ENCODE data around the gene DUSP8.
A peak's percentile ranks its signal among the peaks of the same experiment; 100 is the strongest.

DUSP8 gene

DNA sequence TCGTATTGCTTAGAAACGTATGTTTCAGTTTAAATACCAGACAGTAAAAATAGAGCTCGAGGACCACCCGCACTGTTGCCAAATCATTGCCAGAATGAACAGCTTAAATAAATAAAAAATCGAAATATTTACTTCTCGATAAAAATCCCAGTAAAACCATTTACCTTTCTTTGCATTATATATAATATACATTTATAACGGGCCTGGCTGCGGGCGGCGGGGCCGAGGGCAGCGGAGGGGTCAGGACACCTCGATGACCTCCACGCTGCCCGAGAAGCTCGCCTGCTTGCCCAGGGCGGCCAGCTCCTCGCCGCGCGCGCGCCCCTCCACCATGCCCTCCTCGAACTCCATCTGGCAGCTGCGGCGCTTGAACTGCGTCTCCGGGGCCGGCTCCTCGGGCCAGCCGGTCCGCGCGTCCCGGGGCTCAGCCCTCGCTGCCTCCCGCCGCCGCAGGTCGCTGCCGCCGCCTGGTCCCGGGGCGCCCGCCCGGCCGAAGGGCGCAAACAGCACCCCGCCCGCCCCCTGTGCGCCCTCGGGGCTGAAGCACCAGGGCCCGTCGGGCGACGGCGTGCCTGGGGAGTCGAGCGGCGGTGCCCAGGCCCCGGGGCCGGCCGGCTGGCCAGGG, 15.7 kb downstream of the DUSP8 start:
- DNase-seq (ENCODE audit: extremely low read depth in 1 of 2, low read depth in 1 of 2) = no peak

DNA sequence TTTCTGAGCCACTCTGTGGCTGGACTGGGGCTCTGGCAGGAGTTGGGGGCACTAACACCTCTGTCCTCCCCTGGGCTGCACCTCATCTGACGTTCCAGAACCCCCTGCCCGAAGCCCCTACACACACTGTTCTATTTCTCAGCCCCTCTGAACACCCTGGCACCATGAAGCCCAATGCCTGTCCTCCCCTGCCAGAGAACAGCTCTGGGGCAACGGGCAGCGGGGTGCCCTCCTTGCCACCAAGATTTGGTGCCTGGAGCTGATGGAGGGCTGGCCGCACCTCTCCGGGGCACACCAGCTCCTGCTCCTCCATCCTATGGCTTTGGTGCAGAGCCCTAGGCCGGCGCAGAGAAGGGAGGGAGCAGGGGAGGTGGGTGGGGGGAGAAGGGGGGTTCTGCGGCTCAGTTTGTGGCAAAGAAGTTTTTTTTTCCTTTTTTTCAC, 16.3 kb downstream of the DUSP8 start:
- no peak for DNase-seq (ENCODE audit: extremely low read depth in 1 of 2, low read depth in 1 of 2)

DNA sequence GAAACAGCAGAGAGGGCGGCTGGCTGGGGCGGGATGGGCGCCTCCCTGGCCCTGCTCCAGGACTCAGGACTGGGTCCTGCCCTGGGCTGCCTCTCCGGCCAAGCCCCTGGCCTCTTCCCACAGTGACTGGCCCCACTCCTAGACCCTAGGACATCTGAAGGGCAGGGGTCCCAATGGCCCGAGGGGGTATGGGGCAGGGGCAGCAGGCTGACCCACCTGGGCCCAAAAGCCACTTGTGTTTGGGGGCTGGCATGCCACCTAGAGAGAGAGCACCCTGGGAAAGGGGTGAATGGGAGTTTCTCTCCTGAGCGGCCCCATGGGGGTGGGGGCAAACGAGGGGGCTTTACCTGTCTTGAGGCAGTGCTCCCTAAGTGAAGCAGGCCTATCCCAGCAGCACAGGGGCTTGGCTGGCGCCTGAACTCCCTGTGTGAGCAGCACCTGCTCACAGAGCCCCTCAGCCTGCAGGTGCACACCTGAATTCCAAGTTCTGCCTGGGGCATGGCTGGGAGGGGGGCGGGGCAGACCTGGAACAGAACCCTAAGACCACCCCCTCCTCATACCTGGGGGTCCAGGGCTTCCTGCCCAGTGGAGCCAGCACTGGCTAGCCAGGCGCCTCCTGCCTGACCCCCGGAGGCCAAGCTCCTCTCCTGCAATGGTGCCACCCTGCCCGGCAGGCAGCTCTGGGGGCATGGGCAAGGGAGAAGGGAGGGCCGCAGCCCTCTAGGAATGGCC, 16.9 kb downstream of the DUSP8 start:
- DNase-seq (ENCODE audit: extremely low read depth in 1 of 2, low read depth in 1 of 2) = no peak

DNA sequence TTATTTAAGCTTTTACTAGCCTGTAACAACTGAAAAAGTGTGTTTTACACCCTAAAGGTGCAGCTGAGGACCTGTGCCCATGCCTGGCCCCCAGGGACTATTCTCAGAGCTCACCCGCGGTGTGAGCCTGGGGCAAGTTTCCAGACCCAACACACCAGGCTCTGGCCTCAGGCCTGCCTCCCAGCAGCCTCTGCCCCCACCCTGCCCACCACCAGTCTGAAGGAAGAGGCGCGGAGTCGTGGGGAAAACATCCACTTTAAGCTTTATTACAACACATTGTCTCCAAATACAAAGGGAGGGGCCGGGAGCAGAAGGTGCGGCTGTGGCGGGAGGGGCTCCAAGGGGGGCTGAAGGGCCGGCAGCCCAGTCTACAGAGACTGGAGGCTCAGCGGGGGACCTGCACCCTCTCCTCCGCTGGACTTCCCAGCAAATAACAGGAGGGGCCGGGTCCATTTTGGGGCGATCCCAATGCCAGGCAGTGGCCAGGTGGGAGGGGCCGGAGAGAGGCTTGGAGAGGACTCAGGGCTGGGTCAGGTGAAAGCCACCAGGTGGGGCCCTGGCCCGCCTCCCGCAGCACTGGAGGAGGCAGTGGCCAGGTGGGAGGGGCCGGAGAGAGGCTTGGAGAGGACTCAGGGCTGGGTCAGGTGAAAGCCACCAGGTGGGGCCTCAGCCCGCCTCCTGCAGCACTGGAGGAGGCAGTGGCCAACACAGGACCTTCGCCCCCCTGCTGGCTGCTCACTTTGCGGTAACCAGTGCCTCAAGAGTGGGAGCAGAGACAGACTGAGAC, 18.1 kb downstream of the DUSP8 start:
- no peak for DNase-seq (ENCODE audit: extremely low read depth in 1 of 2, low read depth in 1 of 2)

DNA sequence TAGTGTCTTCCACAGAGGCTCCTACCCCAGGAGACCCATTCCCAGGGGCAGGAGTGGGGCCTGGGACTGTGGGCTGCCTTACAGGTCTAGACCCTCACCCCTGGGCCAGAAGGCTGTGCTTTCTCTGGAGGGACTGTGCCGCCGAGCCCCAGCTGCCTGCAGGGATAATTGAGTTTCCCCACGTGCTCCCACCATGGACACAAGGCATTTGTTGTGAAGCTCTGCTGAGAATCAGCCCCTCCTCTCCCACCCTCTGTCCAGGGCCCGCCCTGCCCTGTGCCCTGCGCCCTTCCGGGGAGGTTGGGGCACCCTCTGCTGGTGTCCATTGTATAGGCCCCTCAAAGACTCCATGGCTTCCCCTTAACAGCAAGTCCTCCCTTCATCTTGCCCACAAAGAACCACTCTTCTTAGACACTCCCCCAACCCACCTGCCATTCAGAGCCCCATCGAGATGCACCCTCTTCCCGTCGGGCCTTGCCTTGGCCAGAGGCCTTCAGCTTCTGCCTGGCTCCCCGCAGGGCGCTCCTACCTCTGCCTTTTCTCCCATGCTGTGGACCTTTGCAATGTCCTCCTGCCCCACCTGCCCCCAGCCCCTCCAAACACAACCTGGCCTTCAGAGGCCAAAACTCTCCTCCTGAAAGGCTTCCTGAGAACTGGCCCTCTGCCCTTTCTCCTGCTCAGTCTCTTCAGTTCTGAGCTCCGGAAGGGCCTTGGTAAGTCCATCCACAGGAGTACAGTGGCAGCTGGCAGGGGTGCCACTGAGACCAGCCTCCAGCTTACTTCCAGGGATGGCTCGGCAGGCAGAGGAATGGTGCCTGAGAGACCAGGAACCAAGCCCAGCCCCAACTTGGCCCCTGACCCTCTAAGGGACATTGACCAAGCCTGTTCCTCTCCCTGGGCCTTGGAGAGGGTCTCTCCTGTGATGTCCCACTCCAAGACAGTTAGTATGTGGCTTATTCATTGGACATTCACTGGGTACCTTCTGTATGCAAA, 22.4 kb downstream of the DUSP8 start:
- no peak for DNase-seq (ENCODE audit: extremely low read depth in 1 of 2, low read depth in 1 of 2)

DNA sequence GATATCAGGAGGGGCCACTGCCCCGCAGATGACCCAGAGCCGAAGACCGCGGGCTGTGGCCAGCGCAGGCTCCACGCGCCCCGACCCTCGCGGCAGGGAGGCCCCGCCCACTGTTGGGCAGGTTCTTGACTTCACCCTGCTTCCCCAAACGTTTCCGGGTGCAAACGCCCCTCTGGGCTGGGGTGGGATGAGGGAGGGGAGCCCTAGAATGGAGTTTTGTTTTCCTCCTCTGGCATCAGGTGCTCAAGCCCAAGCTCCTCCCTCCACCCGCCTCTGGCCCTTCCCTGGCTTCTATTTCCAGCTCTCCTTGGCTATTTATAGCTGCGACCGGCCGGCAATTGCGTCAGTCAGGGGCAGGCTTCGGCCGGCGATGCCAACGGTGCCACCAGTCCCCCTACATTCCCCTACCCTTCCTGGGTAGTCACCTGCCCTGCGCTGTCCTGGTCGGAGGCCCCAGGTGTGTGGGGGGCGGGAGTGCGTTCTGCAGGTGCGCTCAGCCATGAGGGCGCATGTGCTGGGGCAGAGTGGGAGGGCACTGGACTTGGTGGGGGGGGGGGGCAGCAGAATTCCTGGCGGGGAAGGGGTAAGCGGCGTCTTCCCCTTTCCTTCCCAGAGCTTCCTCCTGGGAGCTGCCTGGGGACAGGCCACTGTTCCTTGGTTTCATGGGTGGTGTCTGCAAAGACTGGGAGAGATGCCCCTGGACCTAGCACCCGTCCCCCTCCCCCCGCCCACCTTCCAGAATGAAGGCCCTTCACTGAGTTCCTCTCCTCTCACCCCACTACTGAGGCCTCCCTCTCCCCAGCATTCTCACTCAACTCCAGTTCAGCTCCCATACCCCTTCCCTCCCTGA, 23.6 kb downstream of the DUSP8 start:
- no peak for DNase-seq (ENCODE audit: extremely low read depth in 1 of 2, low read depth in 1 of 2)

DNA sequence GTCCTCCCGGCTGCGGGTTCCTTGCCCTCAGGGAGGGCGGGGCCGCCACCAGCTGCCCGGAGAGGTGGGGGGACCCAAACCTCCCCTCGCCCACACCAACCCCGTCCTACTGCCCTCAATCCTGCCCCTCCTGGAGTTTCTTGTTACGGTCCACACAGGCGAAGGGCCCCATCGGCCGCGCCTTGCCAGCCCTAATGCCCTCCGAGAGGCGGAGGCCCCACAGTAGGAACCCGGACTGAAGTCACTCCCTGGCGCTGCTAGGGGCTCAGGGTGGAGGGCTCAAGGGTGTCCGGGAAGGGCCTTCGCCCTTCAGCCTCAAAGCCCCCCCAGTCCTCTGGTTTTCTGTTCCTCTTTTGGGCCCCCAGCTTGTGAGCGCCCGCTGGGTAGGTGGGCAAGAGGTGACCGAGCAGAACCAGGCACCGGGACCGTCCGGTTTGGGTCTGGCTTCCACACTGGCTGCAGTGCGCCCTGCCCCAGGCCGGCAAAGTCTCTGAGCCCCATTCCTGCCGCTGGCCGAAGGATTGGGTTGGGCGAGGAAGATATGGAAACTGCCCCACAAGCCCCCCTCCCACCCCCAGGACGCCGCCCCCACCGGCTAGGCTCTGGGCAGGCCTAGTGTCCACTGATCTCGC, 24.5 kb downstream of the DUSP8 start:
- no peak for DNase-seq (ENCODE audit: extremely low read depth in 1 of 2, low read depth in 1 of 2)

DNA sequence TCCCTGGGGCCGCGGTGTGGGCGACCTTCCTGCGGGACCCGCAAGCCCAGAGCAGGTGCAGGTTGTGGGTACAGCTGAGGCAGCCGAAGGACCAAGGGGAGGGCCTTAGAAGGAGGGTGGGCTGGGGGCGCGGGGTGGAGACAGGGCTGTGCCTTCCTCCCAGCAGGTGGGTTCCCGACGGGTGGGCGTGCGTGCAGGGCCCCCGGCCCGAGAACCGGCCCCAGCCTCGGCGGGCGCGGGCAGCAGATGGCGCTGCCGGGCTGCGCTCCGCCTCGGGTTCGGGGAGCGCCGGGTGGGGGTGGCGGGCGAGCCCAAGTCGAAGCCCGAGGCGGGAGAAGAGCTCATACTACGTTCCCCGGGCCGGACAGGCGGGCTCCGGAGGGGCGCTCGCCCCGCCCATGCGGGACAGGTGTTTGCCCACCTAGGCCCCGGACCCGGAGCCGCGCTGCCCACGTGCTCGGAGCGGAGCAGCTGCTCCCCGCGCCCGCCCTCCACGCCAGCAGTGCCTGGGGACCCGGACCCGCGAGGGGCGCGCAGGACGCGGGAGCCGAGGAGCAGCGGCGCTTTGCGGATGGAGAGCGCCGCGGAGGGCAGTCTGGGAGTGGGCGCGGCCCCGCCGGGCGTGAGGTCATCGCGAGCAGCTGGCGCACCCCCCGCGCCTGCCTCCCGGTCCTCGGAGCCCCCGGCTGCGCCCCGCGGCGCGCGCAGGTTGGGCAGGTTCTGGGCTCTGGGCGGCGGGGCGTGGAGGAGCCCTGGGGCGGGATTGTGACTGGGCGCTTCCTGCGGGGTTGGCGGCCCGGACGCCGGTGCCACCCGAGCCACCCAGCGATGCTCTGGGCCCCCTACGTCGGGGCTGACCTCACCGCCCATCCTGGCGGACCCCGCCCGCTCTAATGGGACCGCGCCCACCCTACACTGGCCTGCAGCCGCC, 25.3 kb downstream of the DUSP8 start:
- peak in 1 of 2 donors; percentile 29 for DNase-seq (ENCODE audit: extremely low read depth in 1 of 2, low read depth in 1 of 2)

DNA sequence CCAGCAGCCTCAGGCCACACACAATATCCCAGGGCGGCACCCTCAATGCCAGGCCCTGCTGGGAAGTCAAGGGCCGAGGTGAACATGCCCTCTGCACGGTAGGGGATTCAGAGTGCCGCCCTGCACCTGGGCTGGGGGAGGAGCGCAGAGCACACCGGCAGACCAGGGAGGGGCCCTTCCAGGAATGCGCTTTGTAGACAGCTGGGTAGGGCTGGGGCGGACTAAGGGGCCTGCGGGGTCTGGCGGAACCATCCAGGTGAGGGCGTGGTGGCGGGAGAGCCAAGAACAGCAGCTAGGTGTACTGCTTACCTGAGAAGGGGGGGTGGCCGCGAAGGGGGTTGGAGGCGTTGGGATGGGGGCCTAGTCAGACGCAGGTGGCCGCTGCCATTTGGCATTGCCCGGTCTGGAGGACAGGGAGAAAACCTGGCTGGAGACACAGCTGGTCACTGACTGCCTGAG, 26.0 kb downstream of the DUSP8 start:
- DNase-seq (ENCODE audit: extremely low read depth in 1 of 2, low read depth in 1 of 2) = no peak

DNA sequence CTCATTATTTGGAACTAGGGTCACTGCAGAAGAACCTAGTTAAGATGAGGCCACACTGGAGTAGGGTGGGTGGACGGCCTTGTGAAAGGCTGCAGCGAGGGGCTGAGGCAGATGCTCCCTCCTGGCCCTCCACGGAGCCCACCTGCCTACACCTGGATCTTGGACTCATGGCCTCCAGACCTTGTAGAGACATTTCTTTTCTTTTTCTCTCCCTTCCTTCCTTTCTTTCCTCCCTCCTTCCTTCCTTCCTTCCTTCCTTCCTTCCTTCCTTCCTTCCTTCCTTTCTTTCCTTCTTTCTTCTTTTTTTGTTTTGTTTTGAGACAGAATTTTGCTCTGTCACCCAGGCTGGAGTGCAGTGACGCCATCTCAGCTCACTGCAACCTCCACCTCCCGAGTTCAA, 26.6 kb downstream of the DUSP8 start:
- DNase-seq (ENCODE audit: extremely low read depth in 1 of 2, low read depth in 1 of 2) = no peak

DNA sequence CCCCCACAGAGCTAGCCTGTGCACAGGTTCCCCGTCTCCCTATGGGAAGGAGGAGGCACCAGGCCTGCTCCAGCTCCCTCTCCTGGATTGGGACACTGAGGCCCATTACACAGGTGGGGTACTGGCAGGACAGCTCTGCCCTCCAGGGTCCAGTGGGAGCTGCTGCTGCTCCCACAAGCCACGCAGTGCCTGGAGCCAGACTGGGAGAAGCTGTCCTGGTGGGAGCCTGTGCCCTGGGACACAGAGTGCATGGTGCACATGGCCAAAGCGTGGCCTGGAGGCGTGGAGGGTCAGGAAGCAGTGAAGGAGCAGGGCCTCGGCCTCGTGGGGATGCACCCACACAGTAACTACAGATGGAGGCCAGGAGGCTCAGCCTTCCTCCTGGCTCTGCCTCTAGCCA, 27.5 kb downstream of the DUSP8 start:
- DNase-seq (ENCODE audit: extremely low read depth in 1 of 2, low read depth in 1 of 2) = no peak

DNA sequence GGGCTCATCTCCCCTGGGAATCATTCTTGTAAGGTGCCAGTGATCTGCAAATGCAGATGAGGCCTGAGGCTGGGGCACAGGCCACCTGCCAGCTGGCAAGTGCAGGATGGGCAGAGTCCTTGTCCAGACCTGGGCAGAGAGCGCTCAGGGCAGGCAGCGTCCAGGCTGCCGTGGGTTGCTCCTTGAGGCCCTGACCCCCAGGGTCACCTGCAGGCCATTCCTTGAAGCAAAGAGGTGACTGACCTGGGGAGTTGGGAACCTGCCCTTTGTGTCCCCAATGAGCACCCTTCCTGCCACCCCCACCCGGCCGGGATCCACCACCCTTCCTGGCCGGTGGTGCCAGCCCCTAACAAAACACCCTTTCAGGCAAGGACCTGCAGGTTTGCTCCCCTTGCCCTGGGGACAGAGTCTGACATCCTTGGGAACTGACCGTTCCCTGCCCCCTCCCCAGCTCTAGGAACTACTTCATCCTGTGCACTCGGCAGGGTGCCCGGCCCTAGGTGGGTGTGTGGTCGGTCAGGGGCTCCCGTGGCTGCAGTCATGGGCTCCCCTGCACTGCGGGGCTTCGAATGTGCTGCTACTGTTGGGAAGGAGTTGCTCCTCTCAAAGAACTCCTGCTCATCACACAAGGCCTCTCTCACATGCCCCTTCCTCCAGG, 28.3 kb downstream of the DUSP8 start:
- no peak for DNase-seq (ENCODE audit: extremely low read depth in 1 of 2, low read depth in 1 of 2)

DNA sequence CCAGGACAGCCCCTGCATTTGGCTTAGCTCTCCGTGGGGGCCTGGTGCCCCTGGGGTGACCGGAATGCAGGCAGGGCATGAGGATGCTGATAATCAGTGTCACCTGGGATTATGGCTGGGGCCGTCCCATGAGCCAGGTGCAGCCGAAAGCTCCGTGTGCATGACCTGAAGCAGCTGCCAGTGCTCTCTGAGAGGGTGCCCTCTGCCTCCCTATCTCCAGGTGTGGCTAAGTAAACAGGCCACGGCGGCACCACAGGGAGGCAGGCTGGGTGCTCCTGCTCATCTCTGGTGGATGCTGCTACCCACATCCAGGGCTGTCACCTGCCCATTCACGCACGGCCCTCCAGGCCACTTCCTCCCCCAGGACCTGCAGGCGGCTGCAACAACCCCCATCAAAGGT, 29.8 kb downstream of the DUSP8 start:
- no peak for DNase-seq (ENCODE audit: extremely low read depth in 1 of 2, low read depth in 1 of 2)

DNA sequence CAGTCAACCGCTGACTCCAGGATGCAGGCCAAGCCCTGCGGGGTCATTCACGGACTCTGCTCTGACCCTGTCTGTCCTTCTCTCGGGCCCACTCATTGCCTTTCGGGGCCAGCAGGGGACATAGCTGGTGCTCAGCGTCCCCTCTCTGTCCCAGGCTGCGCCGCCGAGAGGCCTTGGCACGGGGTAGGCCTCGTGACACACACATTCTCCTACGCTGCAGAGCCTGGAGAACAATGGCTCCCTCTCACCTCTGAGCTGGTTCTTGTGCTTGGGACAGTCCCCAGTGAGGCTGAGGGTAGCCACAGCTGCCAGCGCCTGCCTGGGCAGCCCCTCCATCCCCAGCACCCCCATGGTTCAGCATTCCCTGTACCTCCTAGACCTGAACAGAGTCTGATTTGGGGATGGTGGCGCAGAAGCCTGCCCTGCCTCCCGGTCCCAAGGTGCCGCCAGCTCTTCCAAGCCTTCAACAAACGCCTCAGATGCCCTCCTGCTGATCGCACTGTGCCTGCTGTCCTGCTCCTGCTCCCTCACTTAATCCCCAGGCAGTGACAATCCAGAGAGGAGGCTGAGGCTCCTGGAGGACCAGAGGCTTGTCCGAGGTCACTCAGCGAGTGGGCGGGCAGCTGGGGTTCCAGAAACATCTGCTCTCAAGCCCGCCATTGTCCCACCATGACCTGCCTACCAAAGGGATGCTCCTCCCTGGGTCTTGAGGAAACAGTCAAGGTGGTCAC, 30.4 kb downstream of the DUSP8 start:
- DNase-seq (ENCODE audit: extremely low read depth in 1 of 2, low read depth in 1 of 2) = no peak

DNA sequence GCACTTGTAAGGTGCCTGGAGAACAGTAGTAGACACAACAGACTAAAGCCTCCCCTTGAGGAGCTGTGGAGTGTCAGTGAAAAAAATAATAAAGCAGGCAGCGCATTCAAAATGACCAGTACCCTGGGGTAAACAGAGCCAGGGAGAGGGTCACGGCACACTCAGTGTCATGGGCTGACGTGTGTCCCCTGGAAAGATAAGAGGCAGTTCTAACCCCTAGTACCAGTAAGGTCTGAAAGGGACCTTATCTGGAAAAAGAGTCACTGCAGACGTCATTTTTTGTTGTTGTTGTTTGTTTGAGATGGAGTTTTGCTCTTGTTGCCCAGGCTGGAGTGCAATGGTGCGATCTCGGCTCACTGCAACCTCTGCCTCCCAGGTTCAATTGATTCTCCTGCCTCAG, 32.0 kb downstream of the DUSP8 start:
- DNase-seq (ENCODE audit: extremely low read depth in 1 of 2, low read depth in 1 of 2) = no peak

DNA sequence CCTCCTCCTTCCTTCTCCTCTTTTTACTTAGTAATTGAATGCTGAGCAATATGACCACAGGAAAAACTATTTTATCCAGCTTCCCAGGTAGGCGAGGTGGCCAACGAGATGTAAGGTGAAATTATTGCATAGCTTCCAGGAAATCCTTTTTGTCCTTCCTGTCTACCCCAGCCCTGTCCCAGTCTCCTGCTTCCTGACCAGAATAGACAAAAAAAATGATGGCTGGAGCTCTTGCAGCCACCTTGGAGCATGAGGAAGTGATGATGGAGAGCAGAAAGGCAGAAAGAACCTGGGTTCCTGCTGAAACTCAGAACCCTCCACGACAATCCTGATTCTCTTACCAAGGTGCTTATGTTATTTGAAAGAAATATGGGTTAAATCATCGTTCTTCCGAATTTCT, 33.9 kb downstream of the DUSP8 start:
- DNase-seq (ENCODE audit: extremely low read depth in 1 of 2, low read depth in 1 of 2) = no peak

Measured in activated CD8-positive, alpha-beta memory T cell treated with anti-CD3 and anti-CD28 coated beads for 1 hour (primary cell).